Measurements from ENCODE around the gene SMIM21. TPM values are rescaled to one million over a fixed set of nuclear protein-coding genes. Genes with fewer than 3 reads are reported as not detected.

The SMIM21 gene
- not detected in 2 replicates for total RNA-seq

DNA sequence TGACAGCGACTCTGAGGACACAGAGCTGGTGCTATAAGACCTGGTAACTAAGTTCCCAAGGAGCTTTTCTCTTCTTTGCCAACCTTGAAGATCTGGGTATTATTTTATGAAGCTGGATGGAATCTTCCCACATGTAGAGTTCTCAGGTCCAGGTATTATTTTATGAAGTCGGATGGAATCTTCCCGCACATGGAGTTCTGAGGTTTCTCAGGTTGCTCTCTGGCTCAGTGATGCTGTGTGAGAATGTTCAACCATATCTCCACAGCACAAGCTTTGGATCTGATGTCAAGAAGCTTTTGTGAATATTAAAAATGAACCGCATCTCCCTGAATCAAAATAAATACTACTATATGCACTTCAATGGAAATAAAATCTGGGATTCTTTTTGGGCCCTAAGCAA, at the start of gene SMIM21:
Gene SMIM21 (minus strand): TSS at position 101 of the 400 bp plus-strand sequence. CDS start 140 bp downstream, outside the sequence.

Other genes starting within 250 kb of the SMIM21 start
- gene PTGR3, start 218.6 kb downstream of the SMIM21 start, total RNA-seq: 7.4 and 15.9 TPM in 2 replicates
- gene TSHZ1, start 216.9 kb downstream of the SMIM21 start, total RNA-seq: 6.2 and 6.9 TPM in 2 replicates